Neutrophil (primary cell): ENCODE results near the gene MTCH1.

Experiments
- H3K27ac ChIP-seq: fragments of 200-600 bp; sonication (generic); 2 replicates; pipeline ENCODE4 v1.5.1; 2016; ENCODE audit warnings: mild to moderate bottlenecking, moderate library complexity
- H3K27me3 ChIP-seq: fragments of 200-600 bp; sonication (generic); 2 replicates; pipeline ENCODE4 v1.6.0; 2016; ENCODE audit warnings: mild to moderate bottlenecking
- H3K36me3 ChIP-seq: fragments of 200-600 bp; sonication (generic); 2 replicates; pipeline ENCODE4 v1.5.1; 2017
- H3K4me1 ChIP-seq, 2 experiments: fragments of 200-600 bp in 1 of 2; sonication (generic) in 1 of 2; 1 replicate in 1 of 2; 2 replicates in 1 of 2; pipeline versions ENCODE4 v1.5.1 to v1.6.1; 2013 to 2016; ENCODE audit warnings: low read depth in 1 of 2, low read length in 1 of 2, mild to moderate bottlenecking in 1 of 2, moderate library complexity in 1 of 2; ENCODE audit not compliant: control insufficient read depth in 1 of 2, insufficient read depth in 1 of 2
- H3K4me3 ChIP-seq, 2 experiments: fragments of 200-600 bp in 1 of 2; sonication (generic) in 1 of 2; 1 replicate in 1 of 2; 2 replicates in 1 of 2; pipeline ENCODE4 v1.5.1; 2013 to 2016; ENCODE audit warnings: low read depth in 1 of 2, low read length in 1 of 2, mild to moderate bottlenecking in 1 of 2, moderate library complexity in 1 of 2
- H3K9me3 ChIP-seq: fragments of 200-600 bp; sonication (generic); 2 replicates; pipeline ENCODE4 v1.5.1; 2016
- CTCF ChIP-seq: fragments of 200-600 bp; sonication (generic); IDR thresholded peaks from 2 replicates; pipeline ENCODE4 v1.5.1; 2016; ENCODE audit warnings: antibody characterized with exemption

The MTCH1 gene

GRCh38 chr6:37013516-37014491, 27.8 kb upstream of the MTCH1 start:
- Histone ChIP-seq H3K36me3 (no peaks in the 10 kb centered on the region), H3K9me3 (no peaks in the 10 kb centered on the region), H3K27me3 (no peaks in the 10 kb centered on the region), H3K4me1 (peaks cover 8% of the 10 kb centered on the region in 2 experiments), H3K27ac (no peak overlapping the region), H3K4me3 (no peak overlapping the region)
- TF ChIP-seq CTCF = no peak

GRCh38 chr6:37011656-37012378, 25.8 kb upstream of the MTCH1 start:
- Histone ChIP-seq H3K27me3 (no peaks in the 10 kb centered on the region), H3K27ac (no peak overlapping the region)

GRCh38 chr6:37010402-37010892, 24.5 kb upstream of the MTCH1 start:
- TF ChIP-seq CTCF = no peak
- no peaks in the 10 kb centered on the region for H3K9me3 ChIP-seq
- H3K4me1 ChIP-seq = peaks cover 3 to 5% of the 10 kb centered on the region in 2 experiments
- H3K36me3 ChIP-seq = no peaks in the 10 kb centered on the region
- H3K27ac ChIP-seq = no peak overlapping the region
- no peaks in the 10 kb centered on the region for H3K27me3 ChIP-seq
- no peak overlapping the region for H3K4me3 ChIP-seq

More at GRCh38 chr6:37011656-37012378, 25.8 kb upstream of the MTCH1 start:
- H3K4me1 ChIP-seq = peaks cover 0 to 3% of the 10 kb centered on the region in 2 experiments
- TF ChIP-seq CTCF = no peak
- no peaks in the 10 kb centered on the region for H3K36me3 ChIP-seq
- no peaks in the 10 kb centered on the region for H3K9me3 ChIP-seq
- no peak overlapping the region for H3K4me3 ChIP-seq

- Histone ChIP-seq H3K9me3 (no peaks in the 10 kb centered on the region), H3K4me1 (peaks cover 3 to 6% of the 10 kb centered on the region in 2 experiments), H3K4me3 (no peak overlapping the region), H3K27me3 (no peaks in the 10 kb centered on the region), H3K27ac (no peak overlapping the region), H3K36me3 (no peaks in the 10 kb centered on the region)
- no peak for TF ChIP-seq CTCF
These were observed 22.8 kb upstream of the MTCH1 start for GRCh38 chr6:37008484-37009465.
